Activated CD4-positive, alpha-beta memory T cell treated with anti-CD3 and anti-CD28 coated beads for 36 hours (primary cell): ENCODE data around the gene ADGRL2. TPM values are rescaled to one million over a fixed set of nuclear protein-coding genes. Genes with fewer than 3 reads are reported as not detected.

Experiments
- CTCF ChIA-PET: fragments of 350-600 bp; sonication (Branson Sonifier 250); formaldehyde crosslinking; loops from one replicate; lab custom pipeline; 2021; ENCODE audit warnings: antibody characterized with exemption, inconsistent platforms; lab: Charles Lee
- POLR2A ChIA-PET: fragments of 350-600 bp; sonication (Branson Sonifier 250); formaldehyde crosslinking; loops from one replicate; lab custom pipeline; 2021; ENCODE audit warnings: antibody characterized with exemption; lab: Charles Lee
- DNase-seq: peaks from one replicate; pipeline ENCODE4 v3.0.0-alpha.2; 2020
- H3K27ac Mint-ChIP-seq: one replicate; pipeline ENCODE4 v1.8.0; 2021; ENCODE audit warnings: mixed read lengths
- H3K27me3 Mint-ChIP-seq: one replicate; pipeline ENCODE4 v1.8.0; 2021; ENCODE audit warnings: mixed read lengths
- H3K36me3 Mint-ChIP-seq: one replicate; pipeline ENCODE4 v1.8.0; 2021; ENCODE audit warnings: mixed read lengths
- H3K4me1 Mint-ChIP-seq: one replicate; pipeline ENCODE4 v1.8.0; 2021; ENCODE audit warnings: low read depth, mixed read lengths
- H3K4me3 Mint-ChIP-seq: one replicate; pipeline ENCODE4 v1.8.0; 2021; ENCODE audit warnings: mild to moderate bottlenecking, mixed read lengths
- H3K9me3 Mint-ChIP-seq: one replicate; pipeline ENCODE4 v1.8.0; 2021; ENCODE audit warnings: mixed read lengths
- intact Hi-C: fragments of 100-400 bp; cut with micrococcal nuclease; formaldehyde crosslinking; loops from one replicate; pipeline ENCODE4 v1.15.1; 2023
- total RNA-seq, 2 experiments: library from RNA; stranded (reverse); gene quantifications; one replicate each; pipeline ENCODE4 v1.2.3, GENCODE V29; 2021

Gene ADGRL2
- not detected for total RNA-seq

- H3K27ac Mint-ChIP-seq: no peak within 1 kb of the TSS
- peak; percentile 9 for DNase-seq
- intact Hi-C loops: no loop called here
Measured at GRCh38 chr1:81800695-81801650, at the start of gene ADGRL2. TSS of gene ADGRL2 (plus strand) at chr1:81800934. CDS start at chr1:81836985, 36,051 bp downstream.

GRCh38 chr1:81752840-81753239, 47.9 kb upstream of the ADGRL2 start:
- H3K27me3 Mint-ChIP-seq: no peaks in the 10 kb centered on the region
- intact Hi-C loops: no loop called here

More at GRCh38 chr1:81800695-81801650, at the start of gene ADGRL2:
- ChIA-PET CTCF (no interaction called here), POLR2A (no interaction called here)
- Mint-ChIP-seq H3K4me1 (peaks cover 3% of the 10 kb centered on the region), H3K4me3 (peak within 1 kb of the TSS; percentile 37), H3K36me3 (peaks cover 2% of the 10 kb centered on the region), H3K27me3 (peaks cover 32% of the 10 kb centered on the region), H3K9me3 (no peaks in the 10 kb centered on the region)

GRCh38 chr1:81754424-81754823, 46.3 kb upstream of the ADGRL2 start:
- Mint-ChIP-seq H3K9me3 (no peaks in the 10 kb centered on the region), H3K4me3 (no peak overlapping the region), H3K27ac (no peak overlapping the region), H3K27me3 (no peaks in the 10 kb centered on the region), H3K4me1 (no peaks in the 10 kb centered on the region), H3K36me3 (no peaks in the 10 kb centered on the region)
- DNase-seq: no peak
- CTCF ChIA-PET: no interaction called here
- POLR2A ChIA-PET: no interaction called here
- intact Hi-C loops: no loop called here

More at GRCh38 chr1:81752840-81753239, 47.9 kb upstream of the ADGRL2 start:
- Mint-ChIP-seq H3K27ac (no peak overlapping the region), H3K4me3 (no peak overlapping the region), H3K36me3 (no peaks in the 10 kb centered on the region), H3K9me3 (no peaks in the 10 kb centered on the region), H3K4me1 (no peaks in the 10 kb centered on the region)
- no peak for DNase-seq
- POLR2A ChIA-PET: no interaction called here
- CTCF ChIA-PET: no interaction called here

- no peaks in the 10 kb centered on the region for H3K4me1 Mint-ChIP-seq
- POLR2A ChIA-PET: no interaction called here
- no peaks in the 10 kb centered on the region for H3K27me3 Mint-ChIP-seq
- H3K9me3 Mint-ChIP-seq: no peaks in the 10 kb centered on the region
- H3K27ac Mint-ChIP-seq: no peak overlapping the region
- no peaks in the 10 kb centered on the region for H3K36me3 Mint-ChIP-seq
- DNase-seq: no peak
- intact Hi-C loops: no loop called here
- CTCF ChIA-PET: interaction anchor here (0.6 kb wide), 1 partner anchor 11 kb away, joined by 3 read pairs; no protein-coding TSS in a partner anchor
- no peak overlapping the region for H3K4me3 Mint-ChIP-seq
Measured at GRCh38 chr1:81756872-81757271, 43.9 kb upstream of the ADGRL2 start.

- no peak for DNase-seq
- Mint-ChIP-seq H3K4me1 (no peaks in the 10 kb centered on the region), H3K9me3 (no peaks in the 10 kb centered on the region), H3K36me3 (no peaks in the 10 kb centered on the region), H3K27me3 (no peaks in the 10 kb centered on the region), H3K27ac (no peak overlapping the region), H3K4me3 (no peak overlapping the region)
- intact Hi-C loops: no loop called here
- ChIA-PET POLR2A (no interaction called here), CTCF (interaction anchor here (0.6 kb wide), 1 partner anchor 11 kb away, joined by 3 read pairs; no protein-coding TSS in a partner anchor)
Measured at GRCh38 chr1:81757398-81758020, 43.2 kb upstream of the ADGRL2 start.

GRCh38 chr1:81758181-81758580, 42.6 kb upstream of the ADGRL2 start:
- ChIA-PET CTCF (no interaction called here), POLR2A (no interaction called here)
- DNase-seq: no peak
- no peaks in the 10 kb centered on the region for H3K9me3 Mint-ChIP-seq
- H3K4me3 Mint-ChIP-seq: no peak overlapping the region
- H3K36me3 Mint-ChIP-seq: no peaks in the 10 kb centered on the region
- H3K27me3 Mint-ChIP-seq: no peaks in the 10 kb centered on the region
- intact Hi-C loops: no loop called here
- no peaks in the 10 kb centered on the region for H3K4me1 Mint-ChIP-seq
- no peak overlapping the region for H3K27ac Mint-ChIP-seq

- POLR2A ChIA-PET: no interaction called here
- Mint-ChIP-seq H3K4me1 (no peaks in the 10 kb centered on the region), H3K9me3 (no peaks in the 10 kb centered on the region), H3K36me3 (no peaks in the 10 kb centered on the region), H3K27me3 (no peaks in the 10 kb centered on the region), H3K27ac (no peak overlapping the region), H3K4me3 (no peak overlapping the region)
- no peak for DNase-seq
- CTCF ChIA-PET: no interaction called here
- intact Hi-C loops: no loop called here
Measured at GRCh38 chr1:81760477-81761097, 40.1 kb upstream of the ADGRL2 start.

- DNase-seq: no peak
- H3K36me3 Mint-ChIP-seq: no peaks in the 10 kb centered on the region
- H3K4me3 Mint-ChIP-seq: no peak overlapping the region
- intact Hi-C loops: no loop called here
- peaks cover 9% of the 10 kb centered on the region for H3K9me3 Mint-ChIP-seq
- no peaks in the 10 kb centered on the region for H3K4me1 Mint-ChIP-seq
- H3K27me3 Mint-ChIP-seq: no peaks in the 10 kb centered on the region
- ChIA-PET POLR2A (no interaction called here), CTCF (no interaction called here)
- H3K27ac Mint-ChIP-seq: no peak overlapping the region
Measured at GRCh38 chr1:81775510-81775909, 25.2 kb upstream of the ADGRL2 start.

GRCh38 chr1:81780705-81781454, 19.9 kb upstream of the ADGRL2 start:
- no peak overlapping the region for H3K4me3 Mint-ChIP-seq

GRCh38 chr1:81781749-81782148, 19.0 kb upstream of the ADGRL2 start:
- intact Hi-C loops: no loop called here

More at GRCh38 chr1:81780705-81781454, 19.9 kb upstream of the ADGRL2 start:
- CTCF ChIA-PET: no interaction called here
- POLR2A ChIA-PET: no interaction called here
- Mint-ChIP-seq H3K9me3 (peaks cover 9% of the 10 kb centered on the region), H3K27me3 (no peaks in the 10 kb centered on the region), H3K4me1 (no peaks in the 10 kb centered on the region), H3K36me3 (no peaks in the 10 kb centered on the region), H3K27ac (no peak overlapping the region)
- intact Hi-C loops: no loop called here
- DNase-seq: no peak

GRCh38 chr1:81792184-81792583, 8.6 kb upstream of the ADGRL2 start:
- H3K9me3 Mint-ChIP-seq: no peaks in the 10 kb centered on the region
- no peak overlapping the region for H3K27ac Mint-ChIP-seq
- DNase-seq: no peak
- H3K27me3 Mint-ChIP-seq: no peaks in the 10 kb centered on the region
- POLR2A ChIA-PET: no interaction called here
- intact Hi-C loops: no loop called here
- no peak overlapping the region for H3K4me3 Mint-ChIP-seq
- CTCF ChIA-PET: no interaction called here
- no peaks in the 10 kb centered on the region for H3K36me3 Mint-ChIP-seq
- no peaks in the 10 kb centered on the region for H3K4me1 Mint-ChIP-seq

More at GRCh38 chr1:81781749-81782148, 19.0 kb upstream of the ADGRL2 start:
- no peak for DNase-seq
- Mint-ChIP-seq H3K4me1 (no peaks in the 10 kb centered on the region), H3K4me3 (no peak overlapping the region), H3K36me3 (no peaks in the 10 kb centered on the region), H3K27ac (no peak overlapping the region), H3K9me3 (peaks cover 9% of the 10 kb centered on the region), H3K27me3 (no peaks in the 10 kb centered on the region)
- POLR2A ChIA-PET: no interaction called here
- CTCF ChIA-PET: no interaction called here
